ENCODE measurements around the gene PIP4P1. TPM values are rescaled to one million over a fixed set of nuclear protein-coding genes. Genes with fewer than 3 reads are reported as not detected.
A peak's percentile ranks its signal among the peaks of the same experiment; 100 is the strongest.

The PIP4P1 gene
- total and polyA plus RNA-seq, 9 of the 15 experiments (the other 6 are each of a cell fraction or from before 2014, with no cell fraction given): 5.3 to 20.9 (median 10.7) TPM

DNA sequence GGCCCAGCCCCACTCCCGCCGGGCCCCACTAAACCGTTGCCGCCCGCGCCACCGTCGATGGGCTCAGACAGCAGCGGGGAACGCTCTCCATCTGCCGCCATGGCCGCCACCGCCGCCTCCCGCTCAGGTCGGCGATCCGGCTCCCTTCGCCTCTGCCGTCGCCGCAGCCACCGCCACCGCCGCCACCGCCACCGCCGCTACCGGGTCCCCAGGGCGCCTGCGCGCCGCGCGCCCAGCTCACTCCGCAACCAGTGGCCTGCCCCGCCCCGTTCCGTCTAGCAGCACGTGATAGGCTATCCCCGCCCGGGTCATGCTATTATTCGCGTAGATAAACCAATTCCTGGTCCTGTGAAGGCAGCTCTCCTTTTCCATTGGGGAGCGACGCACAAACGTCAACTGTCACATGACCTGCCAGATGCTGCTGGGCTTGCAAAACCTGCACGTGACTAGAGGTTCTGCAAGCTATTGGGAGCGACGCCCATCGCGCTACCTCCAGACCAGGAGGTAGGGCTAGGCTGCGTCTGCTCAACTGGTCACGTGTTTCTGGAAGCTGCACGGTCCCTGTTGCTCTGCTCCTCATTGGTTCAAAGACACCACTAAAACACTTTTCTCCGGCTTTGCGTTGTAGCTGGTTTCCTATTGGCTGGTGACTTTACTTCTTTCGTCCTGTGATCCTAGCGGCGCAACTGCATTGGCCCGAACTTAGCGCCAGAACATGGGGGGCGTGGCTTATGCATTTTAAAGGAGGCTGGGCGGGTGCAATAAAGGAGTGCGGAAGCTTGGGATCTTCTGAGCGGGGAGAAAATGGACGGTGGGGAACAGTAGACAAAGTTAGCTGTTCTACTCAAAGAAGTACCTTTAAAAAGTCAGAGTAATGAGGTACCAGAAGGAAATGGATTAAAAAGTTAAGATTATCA lies at the start of gene PIP4P1 (continued):
- TF ChIP-seq XRCC4 (IDR thresholded peaks at IDR 0.05; ENCODE audit: extremely low read depth, insufficient read depth, insufficient read length) (no peak), L3MBTL2 (IDR thresholded peaks at IDR 0.05) (peak; percentile 98), CTBP1 (IDR thresholded peaks at IDR 0.05; ENCODE audit: borderline replicate concordance) (peak; percentile 75; the same call in 1 of the 2 replicates), HDAC6 (IDR thresholded peaks at IDR 0.05; ENCODE audit: low read depth, low read length) (no peak), YBX1 (IDR thresholded peaks at IDR 0.05) (no peak), TCF3 (CRISPR knock-in tag; IDR thresholded peaks at IDR 0.05) (0 out of 2 replicates have a peak, but pooled peaks have one; percentile 20), HIVEP1 (CRISPR knock-in tag; IDR thresholded peaks at IDR 0.05) (0 out of 2 replicates have a peak, but pooled peaks have one; percentile 40), ZNF444 (CRISPR knock-in tag; IDR thresholded peaks at IDR 0.05) (no peak), CBFA2T3 (IDR thresholded peaks at IDR 0.05) (no peak), KHSRP (IDR thresholded peaks at IDR 0.05) (no peak), ARID1B (IDR thresholded peaks at IDR 0.05) (no peak), HEY1 (CRISPR knock-in tag; IDR thresholded peaks at IDR 0.05; ENCODE audit: borderline replicate concordance) (no peak), ESRRB (CRISPR knock-in tag; IDR thresholded peaks at IDR 0.05; ENCODE audit: borderline replicate concordance) (no peak), CXXC5 (CRISPR knock-in tag; IDR thresholded peaks at IDR 0.05) (peak; percentile 97), TFAP4 (CRISPR knock-in tag; IDR thresholded peaks at IDR 0.05; ENCODE audit: borderline replicate concordance) (peak; percentile 96), TAL1 (IDR thresholded peaks at IDR 0.05) (no peak)
- TF ChIP-seq, protein P1, sequence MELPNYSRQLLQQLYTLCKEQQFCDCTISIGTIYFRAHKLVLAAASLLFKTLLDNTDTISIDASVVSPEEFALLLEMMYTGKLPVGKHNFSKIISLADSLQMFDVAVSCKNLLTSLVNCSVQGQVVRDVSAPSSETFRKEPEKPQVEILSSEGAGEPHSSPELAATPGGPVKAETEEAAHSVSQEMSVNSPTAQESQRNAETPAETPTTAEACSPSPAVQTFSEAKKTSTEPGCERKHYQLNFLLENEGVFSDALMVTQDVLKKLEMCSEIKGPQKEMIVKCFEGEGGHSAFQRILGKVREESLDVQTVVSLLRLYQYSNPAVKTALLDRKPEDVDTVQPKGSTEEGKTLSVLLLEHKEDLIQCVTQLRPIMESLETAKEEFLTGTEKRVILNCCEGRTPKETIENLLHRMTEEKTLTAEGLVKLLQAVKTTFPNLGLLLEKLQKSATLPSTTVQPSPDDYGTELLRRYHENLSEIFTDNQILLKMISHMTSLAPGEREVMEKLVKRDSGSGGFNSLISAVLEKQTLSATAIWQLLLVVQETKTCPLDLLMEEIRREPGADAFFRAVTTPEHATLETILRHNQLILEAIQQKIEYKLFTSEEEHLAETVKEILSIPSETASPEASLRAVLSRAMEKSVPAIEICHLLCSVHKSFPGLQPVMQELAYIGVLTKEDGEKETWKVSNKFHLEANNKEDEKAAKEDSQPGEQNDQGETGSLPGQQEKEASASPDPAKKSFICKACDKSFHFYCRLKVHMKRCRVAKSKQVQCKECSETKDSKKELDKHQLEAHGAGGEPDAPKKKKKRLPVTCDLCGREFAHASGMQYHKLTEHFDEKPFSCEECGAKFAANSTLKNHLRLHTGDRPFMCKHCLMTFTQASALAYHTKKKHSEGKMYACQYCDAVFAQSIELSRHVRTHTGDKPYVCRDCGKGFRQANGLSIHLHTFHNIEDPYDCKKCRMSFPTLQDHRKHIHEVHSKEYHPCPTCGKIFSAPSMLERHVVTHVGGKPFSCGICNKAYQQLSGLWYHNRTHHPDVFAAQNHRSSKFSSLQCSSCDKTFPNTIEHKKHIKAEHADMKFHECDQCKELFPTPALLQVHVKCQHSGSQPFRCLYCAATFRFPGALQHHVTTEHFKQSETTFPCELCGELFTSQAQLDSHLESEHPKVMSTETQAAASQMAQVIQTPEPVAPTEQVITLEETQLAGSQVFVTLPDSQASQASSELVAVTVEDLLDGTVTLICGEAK (IDR thresholded peaks at IDR 0.05): no peak
- TF ChIP-seq, protein P1 (CRISPR knock-in tag; IDR thresholded peaks at IDR 0.05): no peak
